CMK (cell line): ENCODE results near the gene ABHD12.
"Not testable (repeated sequence)": the region's sequence is repeated elsewhere in the genome, so short reads cannot be mapped to it uniquely, and the experiment has no call there.

Source experiments
- DNase-seq: peaks from one replicate; pipeline ENCODE4 v3.0.0-alpha.2; 2010; ENCODE audit warnings: low read depth

Gene ABHD12

DNA sequence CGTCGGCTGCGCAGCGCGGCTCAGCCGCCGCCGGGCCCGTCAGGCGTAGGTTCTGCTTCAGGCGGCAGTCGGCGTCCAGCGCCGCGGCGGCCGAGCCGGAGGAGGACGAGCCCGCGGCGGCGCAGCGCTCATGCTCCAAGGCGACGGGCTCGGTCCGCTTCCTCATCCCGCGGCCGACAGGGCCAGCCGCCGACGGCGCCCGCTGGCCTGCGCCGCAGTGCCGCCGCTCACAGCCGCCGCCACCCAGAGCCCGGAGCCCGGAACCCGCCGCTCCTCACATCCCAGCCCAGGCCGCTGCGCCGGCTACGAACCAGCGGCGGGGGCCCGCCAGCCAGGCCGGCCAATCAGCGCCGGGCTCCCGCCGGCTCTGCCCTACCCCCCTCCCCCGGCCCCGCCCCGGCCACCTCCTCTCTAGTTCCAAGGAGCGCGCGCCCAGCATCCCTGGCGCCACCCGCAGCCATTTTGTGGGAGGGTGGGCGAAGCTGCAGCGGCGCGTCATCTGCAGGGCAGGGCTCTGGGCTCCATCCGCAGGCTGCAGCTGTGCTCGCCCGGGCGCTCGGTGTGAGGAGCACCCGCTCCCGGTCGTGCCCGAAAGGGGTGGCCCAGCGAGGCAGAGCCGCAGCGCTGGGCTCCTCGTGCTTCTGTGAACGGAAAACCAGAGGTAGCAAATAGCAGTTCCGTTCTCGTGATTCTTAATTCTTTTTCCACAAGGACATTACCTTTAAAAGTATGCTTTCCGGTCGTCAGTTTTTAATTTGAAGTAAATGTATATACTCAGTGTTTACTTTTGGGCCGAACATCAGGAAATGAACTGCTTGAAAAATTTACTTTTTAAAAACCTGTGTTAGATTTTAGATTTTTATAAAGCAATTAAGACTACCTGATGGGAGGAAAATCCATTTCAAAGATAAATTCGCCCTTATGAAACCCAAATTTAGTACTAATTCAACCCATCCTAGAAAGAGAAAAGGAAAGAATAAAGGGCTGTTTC is at the start of gene ABHD12:
Gene ABHD12, minus strand, starts transcription at position 298 of the 991 bp plus-strand sequence. Its CDS starts 132 bp downstream, at position 166.
- DNase-seq, result peak; percentile 76

GRCh38 chr20:25439328-25439727 is 48.7 kb upstream of the ABHD12 start:
- no peak for DNase-seq

DNA sequence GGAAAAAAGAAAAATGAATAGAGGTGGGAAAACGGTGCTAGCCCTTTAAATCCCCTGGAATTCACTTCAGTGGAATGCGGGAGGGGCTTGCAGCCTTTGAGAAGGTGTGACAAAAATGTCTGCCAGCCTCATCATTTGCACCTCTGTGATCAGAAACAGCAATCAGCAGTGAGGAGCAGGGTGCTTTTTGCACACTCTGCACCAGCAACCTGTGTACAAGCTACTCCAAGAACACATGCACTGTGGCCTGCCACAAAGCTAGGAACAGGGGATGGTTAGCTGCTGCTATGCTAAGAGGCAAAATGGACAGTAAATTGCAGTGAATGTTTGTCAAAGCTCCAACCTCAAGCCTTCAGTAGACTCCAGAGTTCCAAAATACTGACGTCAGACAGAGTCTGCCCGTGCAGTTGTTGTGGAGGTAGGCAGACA is 46.5 kb upstream of the ABHD12 start:
- DNase-seq, result no peak

- DNase-seq, result no peak
Measured at GRCh38 chr20:25424536-25424935, 33.9 kb upstream of the ABHD12 start.

DNA sequence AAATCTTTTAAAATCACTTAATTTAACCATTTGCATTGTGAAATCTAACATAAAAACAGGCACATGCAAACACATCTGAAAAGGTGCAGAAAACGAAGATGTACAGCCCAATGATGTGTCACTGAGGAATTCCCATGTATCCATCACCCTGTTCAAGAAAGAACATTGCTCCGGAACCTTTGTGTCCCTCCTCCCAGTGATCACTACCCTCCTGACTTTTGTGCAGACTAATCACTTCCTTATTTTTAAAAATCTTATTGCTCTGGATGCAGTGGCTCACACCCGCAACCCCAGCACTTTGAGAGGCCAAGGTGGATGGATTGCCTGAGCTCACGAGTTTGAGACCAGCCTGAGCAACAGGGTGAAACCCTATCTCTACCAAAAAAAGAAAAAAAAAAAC is 31.4 kb upstream of the ABHD12 start:
- no peak for DNase-seq

GRCh38 chr20:25421102-25421501 is 30.5 kb upstream of the ABHD12 start:
- no peak for DNase-seq

GRCh38 chr20:25418776-25419175 is 28.1 kb upstream of the ABHD12 start:
- no peak for DNase-seq

DNA sequence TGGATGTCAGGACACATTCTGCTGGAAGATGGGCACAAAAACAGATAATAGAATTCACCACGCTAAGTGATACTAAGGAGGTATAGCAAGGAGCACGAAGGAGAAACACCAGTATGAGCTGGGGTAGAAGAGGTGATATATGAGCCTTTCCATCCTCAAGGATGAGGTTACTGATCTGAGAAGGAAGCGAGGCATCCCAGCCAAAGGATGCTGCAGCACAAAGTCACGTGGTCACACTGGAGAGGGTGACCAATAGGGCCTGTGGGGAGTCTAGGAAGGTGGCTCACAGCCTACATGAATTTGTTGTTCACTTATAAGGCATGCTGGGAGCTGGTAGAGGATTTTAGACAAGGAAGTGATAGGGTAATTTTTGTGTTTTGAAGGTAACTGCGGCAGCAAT is 18.3 kb upstream of the ABHD12 start:
- DNase-seq, result no peak

- no peak for DNase-seq
Measured at GRCh38 chr20:25408170-25408547, 17.5 kb upstream of the ABHD12 start.

- peak; percentile 90 for DNase-seq
Measured at GRCh38 chr20:25407311-25408169, 16.9 kb upstream of the ABHD12 start, which contains the start of gene GINS1. TSS of gene GINS1 (plus strand) at chr20:25407673. CDS start at chr20:25407821, 148 bp downstream.

DNA sequence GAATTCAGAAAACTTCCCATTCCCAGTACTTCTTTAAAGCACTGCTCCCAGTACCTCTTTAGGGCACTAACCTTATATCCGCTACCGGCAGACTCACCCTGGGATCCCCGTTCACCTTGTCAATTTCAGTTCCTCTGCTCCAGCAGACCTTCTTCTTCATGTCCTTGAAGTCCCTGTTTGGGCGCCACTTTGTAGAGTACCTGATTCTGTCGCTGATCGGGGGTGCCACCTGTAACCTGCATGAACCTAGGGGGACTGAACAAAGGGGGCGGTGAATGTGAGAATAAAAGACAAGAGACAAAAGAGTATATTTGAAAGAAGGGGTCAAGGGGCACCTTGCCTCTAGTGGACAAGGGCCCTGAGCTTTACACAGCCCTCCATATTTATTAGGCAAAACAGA is 11.9 kb upstream of the ABHD12 start:
- DNase-seq, result no peak

- DNase-seq, result not testable (repeated sequence)
Measured at GRCh38 chr20:25400291-25400732, 9.7 kb upstream of the ABHD12 start.

GRCh38 chr20:25399037-25399430 is 8.4 kb upstream of the ABHD12 start:
- no peak for DNase-seq

- no peak for DNase-seq
Measured at GRCh38 chr20:25398376-25399036, 7.9 kb upstream of the ABHD12 start.

- DNase-seq, result no peak
Measured at GRCh38 chr20:25397821-25398220, 7.2 kb upstream of the ABHD12 start.

- no peak for DNase-seq
Measured at GRCh38 chr20:25397096-25397495, 6.5 kb upstream of the ABHD12 start.

DNA sequence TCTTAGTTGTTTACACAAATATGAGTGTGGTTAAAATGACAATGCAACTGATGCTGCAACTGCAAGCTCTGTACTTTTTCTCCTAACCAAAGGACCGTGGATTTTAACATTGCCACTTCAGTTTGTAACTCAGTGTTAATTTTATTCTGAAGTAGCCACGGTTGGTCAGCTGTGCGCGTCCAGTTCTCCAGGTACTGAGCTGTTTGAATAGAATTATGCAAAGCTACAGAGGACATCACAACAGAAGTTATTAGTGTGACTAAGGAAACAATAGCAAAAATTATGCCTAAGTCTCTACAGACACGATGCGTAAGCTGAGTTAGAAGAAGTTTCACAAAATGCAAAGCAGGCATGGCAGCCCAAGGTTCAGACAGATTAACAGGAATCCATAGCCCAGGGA is 4.4 kb upstream of the ABHD12 start:
- no peak for DNase-seq

DNA sequence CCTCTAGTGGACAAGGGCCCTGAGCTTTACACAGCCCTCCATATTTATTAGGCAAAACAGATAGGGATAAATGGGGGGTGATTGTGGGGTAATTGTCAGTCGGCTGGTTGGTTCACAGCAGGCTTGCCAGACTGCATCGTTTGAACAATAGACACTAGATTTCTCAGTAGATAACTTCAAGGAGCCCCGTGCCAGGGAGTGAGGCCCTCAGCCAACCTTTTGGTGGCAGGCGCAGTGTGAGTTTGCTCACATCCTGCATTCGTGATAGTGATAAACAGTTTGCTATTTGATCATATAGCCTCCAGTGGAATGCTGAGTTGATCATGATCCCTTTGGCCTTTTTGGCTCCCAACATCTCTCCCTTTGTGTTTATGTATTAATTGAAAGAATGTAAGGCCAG is 3.6 kb upstream of the ABHD12 start:
- no peak for DNase-seq

GRCh38 chr20:25389858-25390537 is 637 bp downstream of the ABHD12 start:
- DNase-seq, result no peak

- no peak for DNase-seq
Measured at GRCh38 chr20:25389401-25389857, 1.2 kb downstream of the ABHD12 start.

DNA sequence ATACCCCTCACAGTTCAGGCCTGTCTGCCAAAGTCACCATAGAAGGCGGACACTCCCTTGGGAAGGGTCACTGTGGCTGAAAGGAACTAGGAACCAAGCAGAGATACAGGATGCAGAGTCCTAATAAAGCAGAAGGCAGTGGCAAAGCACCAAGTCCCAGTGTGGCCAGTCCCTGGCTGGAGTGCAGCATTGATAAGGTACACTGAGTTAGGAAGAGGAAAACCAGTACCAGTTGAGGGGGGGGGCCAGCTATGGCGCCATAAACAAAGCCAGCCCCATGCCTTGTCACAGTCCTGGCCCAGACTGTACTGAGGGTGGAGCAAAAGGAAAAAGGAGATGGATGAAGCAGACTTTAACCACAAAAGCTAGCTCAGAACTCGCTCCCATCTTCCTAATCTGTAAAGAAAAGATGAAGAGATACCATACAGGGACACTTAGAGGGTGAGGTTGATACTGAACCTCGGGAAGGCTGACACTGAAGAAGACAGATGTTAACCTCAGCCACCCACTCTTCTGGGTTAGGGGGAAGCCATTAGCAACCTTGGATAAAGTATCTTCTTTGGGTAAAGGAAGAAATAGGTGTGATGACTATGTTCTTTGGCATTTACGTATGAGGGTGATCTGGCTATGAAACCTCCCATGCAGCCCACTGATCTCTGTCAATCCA is 7.8 kb downstream of the ABHD12 start:
- no peak for DNase-seq
